HG02678 (cell line): Measurements from ENCODE around the gene MPPED1.

ENCODE experiments used
- ATAC-seq: cut with Tn5 transposase; IDR thresholded peaks from one replicate; pipeline ENCODE4 v1.9.1; 2021; ENCODE audit warnings: mild to moderate bottlenecking, moderate library complexity; ENCODE audit not compliant: unreplicated experiment

MPPED1 gene

GRCh38 chr22:43491177-43491576 is 79.4 kb downstream of the MPPED1 start:
- ATAC-seq, result no peak

- ATAC-seq, result no peak
Observed at GRCh38 chr22:43491737-43492136, 79.9 kb downstream of the MPPED1 start.

DNA sequence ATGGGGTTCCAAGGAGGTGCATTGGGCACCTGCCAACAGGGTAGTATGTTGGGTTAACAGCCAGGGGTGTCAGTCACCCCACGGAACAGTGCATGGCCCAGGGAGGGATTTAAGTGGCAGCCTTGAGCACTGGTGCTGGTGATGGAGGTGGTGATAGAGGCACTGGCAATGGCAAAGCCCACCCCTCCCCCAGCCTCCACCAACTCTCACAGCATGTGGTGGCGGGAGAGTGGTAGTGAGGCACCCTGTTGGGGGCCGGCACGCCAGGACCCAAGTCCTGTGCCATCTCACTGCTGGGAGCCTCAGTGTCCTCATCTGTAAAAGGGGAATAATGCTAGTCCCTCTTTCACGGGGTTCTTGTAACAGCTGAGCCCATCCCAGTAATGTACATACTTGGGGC is 81.5 kb downstream of the MPPED1 start:
- ATAC-seq, result no peak

GRCh38 chr22:43497956-43498855 is 86.4 kb downstream of the MPPED1 start:
- ATAC-seq, result no peak

DNA sequence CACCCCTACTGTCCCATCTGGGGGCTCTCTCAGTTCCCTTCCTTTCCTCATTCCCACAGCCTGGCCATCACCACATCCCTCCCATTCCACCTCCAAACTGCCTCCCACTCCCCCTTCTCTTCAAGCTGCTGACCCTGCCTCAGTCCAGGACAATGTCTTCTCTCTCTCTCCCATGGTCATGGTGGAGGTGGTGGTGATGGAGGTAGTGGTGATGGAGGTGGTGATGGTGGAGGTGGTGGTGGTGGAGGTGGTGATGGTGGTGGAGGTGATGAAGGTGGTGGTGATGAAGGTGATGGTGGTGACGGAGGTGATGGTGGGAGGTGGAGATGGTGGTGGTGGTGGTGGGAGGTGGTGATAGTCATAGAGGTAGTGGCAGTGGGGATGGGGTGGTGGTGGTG is 87.0 kb downstream of the MPPED1 start:
- ATAC-seq, result no peak

- no peak for ATAC-seq
Observed at GRCh38 chr22:43500792-43501785, 89.3 kb downstream of the MPPED1 start.

- no peak for ATAC-seq
Observed at GRCh38 chr22:43501878-43502277, 90.1 kb downstream of the MPPED1 start.

DNA sequence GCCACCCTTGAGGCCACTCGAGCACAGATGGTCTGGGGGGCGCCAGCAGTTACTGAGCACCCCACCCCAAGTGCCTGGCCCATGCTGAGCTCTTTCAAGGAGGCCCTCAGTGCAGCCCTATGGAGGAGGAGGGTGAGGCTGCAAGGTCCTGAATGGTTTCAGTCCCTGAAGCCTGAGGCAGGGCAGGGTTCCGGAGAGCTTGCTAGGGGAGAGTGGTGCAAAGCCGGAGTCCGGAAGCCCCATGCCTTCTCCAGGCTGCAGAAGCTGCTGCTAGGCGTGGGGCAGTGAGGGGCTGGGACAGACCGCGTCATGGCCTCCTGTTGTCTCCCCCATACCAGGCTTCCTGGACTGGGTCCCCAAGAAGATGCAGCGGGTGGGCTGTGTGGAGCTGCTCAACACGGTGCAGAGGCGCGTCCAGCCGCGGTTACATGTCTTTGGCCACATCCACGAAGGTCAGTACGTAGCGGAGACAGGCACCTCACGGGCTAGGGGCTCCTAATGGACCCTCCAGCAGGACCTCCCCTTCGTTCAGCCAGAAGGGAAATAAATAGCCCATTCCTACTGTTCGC is 90.6 kb downstream of the MPPED1 start:
- ATAC-seq, result no peak

GRCh38 chr22:43504068-43504467 is 92.3 kb downstream of the MPPED1 start:
- no peak for ATAC-seq

DNA sequence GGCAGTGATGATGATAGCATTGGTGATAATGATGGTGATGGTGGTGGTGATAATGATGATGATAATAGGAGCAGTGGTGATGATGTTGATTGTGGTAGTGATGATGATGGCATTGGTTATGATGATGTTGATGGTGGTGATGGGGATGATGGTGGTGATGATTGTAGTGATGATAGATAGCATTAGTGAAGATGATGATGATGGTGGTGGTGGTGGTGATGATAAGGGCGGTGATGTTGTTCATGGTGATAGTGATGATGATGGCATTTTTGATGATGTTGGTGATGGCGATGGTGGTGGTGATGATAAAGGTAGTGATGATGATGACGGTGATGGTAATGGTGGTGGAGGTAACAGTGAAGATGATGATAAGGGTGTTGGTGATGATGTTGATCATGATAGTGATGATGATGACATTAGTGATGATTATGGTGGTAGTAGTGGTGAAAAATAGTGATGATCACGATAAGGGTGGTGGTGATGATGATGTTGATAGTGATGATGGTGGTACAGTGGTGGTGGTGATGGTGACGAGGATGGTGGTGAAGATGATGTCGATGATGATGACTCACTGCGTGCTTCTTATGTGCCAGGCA is 93.0 kb downstream of the MPPED1 start:
- no peak for ATAC-seq

- ATAC-seq, result no peak
Observed at GRCh38 chr22:43505423-43505822, 93.6 kb downstream of the MPPED1 start.

DNA sequence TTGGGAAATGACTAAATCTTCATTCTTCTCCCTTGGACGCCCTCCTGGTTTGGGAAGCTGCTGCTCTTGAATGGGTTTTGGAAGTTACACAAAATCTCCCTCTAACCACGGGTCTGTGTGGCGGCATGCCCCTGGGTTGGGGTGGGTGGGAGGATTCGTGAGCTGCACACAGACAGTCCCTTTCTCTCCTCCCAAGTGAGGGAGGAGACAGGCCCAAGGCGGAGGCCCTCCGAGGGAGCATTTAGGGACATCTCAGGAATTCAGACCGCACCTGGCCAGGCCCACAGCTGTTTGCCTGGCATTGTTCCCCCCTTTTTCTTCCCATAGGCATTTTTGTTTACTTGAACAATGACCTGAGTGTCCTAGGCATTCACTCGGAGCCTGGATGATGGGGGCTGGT is 94.1 kb downstream of the MPPED1 start:
- ATAC-seq, result no peak

- no peak for ATAC-seq
Observed at GRCh38 chr22:43506487-43506886, 94.7 kb downstream of the MPPED1 start.

DNA sequence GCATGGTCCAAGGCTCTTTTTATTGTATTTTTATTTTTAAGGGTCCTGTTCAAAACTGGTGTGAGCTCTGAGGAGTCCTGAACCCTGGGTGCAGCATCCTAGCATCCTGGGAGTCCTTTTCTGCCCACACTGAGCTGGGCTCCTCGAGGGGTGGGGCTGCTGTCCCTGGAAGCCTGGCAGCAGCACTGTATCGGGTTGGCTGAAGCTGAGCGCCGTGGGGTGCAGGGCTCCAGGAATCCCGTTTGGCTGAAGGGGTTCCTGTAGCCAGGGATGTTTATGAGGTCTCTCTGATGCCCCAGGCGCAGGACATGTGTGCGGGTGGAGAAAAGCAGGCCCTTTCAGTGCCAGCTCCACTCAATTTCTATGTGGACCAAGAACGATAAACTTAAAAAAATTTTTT is 95.4 kb downstream of the MPPED1 start:
- no peak for ATAC-seq

GRCh38 chr22:43508489-43508888 is 96.7 kb downstream of the MPPED1 start:
- no peak for ATAC-seq

GRCh38 chr22:43509337-43509736 is 97.5 kb downstream of the MPPED1 start:
- ATAC-seq, result no peak

GRCh38 chr22:43510281-43511070 is 98.7 kb downstream of the MPPED1 start:
- ATAC-seq, result no peak

- no peak for ATAC-seq
Observed at GRCh38 chr22:43511276-43511910, 99.6 kb downstream of the MPPED1 start.

DNA sequence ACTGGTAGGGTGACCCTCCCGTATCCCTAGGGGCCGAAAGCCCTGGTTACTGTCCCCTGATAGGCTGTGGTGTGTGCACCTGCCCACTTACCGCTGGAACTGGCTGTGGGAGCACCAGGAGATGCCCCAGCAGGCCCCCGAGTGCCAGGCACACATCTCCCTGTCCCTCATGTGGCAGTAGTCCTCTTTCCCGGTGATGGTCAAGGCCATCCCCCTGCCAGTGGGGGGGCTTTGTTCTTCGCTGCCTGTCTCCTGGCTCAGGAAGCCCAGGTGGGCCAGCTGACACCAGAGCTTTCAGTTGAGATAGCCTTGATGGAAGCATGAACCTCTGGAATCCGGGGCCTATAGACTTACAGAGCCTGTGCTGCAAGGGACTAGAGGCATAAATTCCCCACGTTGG is 100.5 kb downstream of the MPPED1 start:
- no peak for ATAC-seq
